H1 (cell line): ENCODE results near the gene APPL2. TPM values are rescaled to one million over a fixed set of nuclear protein-coding genes. Genes with fewer than 3 reads are reported as not detected.
A peak's percentile ranks its signal among the peaks of the same experiment; 100 is the strongest.

Experiments used
- CTCF ChIA-PET: fragments of 300-600 bp; sonication (Branson Sonifier 250); formaldehyde crosslinking; loops from one replicate; lab custom pipeline; 2021; ENCODE audit not compliant: partially characterized antibody; lab: Charles Lee
- POLR2A ChIA-PET: fragments of 300-600 bp; sonication (Branson Sonifier 250); formaldehyde crosslinking; loops from one replicate; lab custom pipeline; 2021; ENCODE audit warnings: inconsistent platforms; ENCODE audit not compliant: partially characterized antibody; lab: Charles Lee
- DNase-seq, 2 experiments: peaks; one replicate each; pipeline versions ENCODE4 v3.0.0 to v3.0.0-alpha.2; 2010 to 2022; ENCODE audit warnings: low spot score in 2 of 2, low read depth in 1 of 2, mixed read lengths in 1 of 2
- FAIRE-seq: peaks from 2 replicates; lab custom pipeline; 2011; peaks lifted over from hg19 to GRCh38; lab: Jason Lieb, UNC
- H2AFZ ChIP-seq: 2 replicates; pipeline ENCODE4 v1.8.1; 2012; ENCODE audit warnings: low read length, inconsistent platforms
- H2AK5ac ChIP-seq: 2 replicates; pipeline ENCODE4 v1.6.1; 2013; ENCODE audit warnings: low read depth, low read length
- H2BK120ac ChIP-seq: replicated peaks from 2 replicates; pipeline ENCODE3; 2013; ENCODE audit warnings: low read depth, low read length, inconsistent platforms
- H2BK12ac ChIP-seq: 2 replicates; pipeline ENCODE4 v1.6.1; 2013; ENCODE audit warnings: low read depth, low read length
- H2BK15ac ChIP-seq: 2 replicates; pipeline ENCODE4 v1.6.1; 2013; ENCODE audit warnings: low read length
- H2BK20ac ChIP-seq: 2 replicates; pipeline ENCODE4 v1.6.1; 2013; ENCODE audit warnings: low read length
- H2BK5ac ChIP-seq: 2 replicates; pipeline ENCODE4 v1.6.1; 2013; ENCODE audit warnings: low read depth, low read length
- H3K14ac ChIP-seq: 2 replicates; pipeline ENCODE4 v1.6.1; 2013; ENCODE audit warnings: inconsistent platforms; ENCODE audit not compliant: insufficient read length
- H3K18ac ChIP-seq: 2 replicates; pipeline ENCODE4 v1.6.1; 2013; ENCODE audit warnings: low read length; ENCODE audit errors: extremely low read depth
- H3K23ac ChIP-seq: 2 replicates; pipeline ENCODE4 v1.6.1; 2013; ENCODE audit warnings: inconsistent platforms; ENCODE audit not compliant: insufficient read length
- H3K23me2 ChIP-seq: 2 replicates; pipeline ENCODE4 v1.6.1; 2013; ENCODE audit warnings: low read depth, low read length
- H3K27ac ChIP-seq: 2 replicates; pipeline ENCODE4 v1.6.1; 2011; ENCODE audit warnings: low read depth, low read length, inconsistent platforms
- H3K27me3 ChIP-seq, 4 experiments: replicated peaks in 1 of 4; 1 replicate in 1 of 4; 2 replicates in 3 of 4; pipeline versions ENCODE4 v1.6.1 to v1.8.1; 2011 to 2013; ENCODE audit warnings: low read length in 3 of 4, mild to moderate bottlenecking in 3 of 4, inconsistent platforms in 2 of 4, mixed read lengths in 2 of 4, moderate library complexity in 1 of 4; ENCODE audit not compliant: control insufficient read depth in 3 of 4, insufficient read depth in 3 of 4; ENCODE audit errors: extremely low read depth in 1 of 4
- H3K36me3 ChIP-seq, 4 experiments: 2 replicates each; pipeline versions ENCODE4 v1.6.1 to v1.8.1; 2011 to 2013; ENCODE audit warnings: mild to moderate bottlenecking in 4 of 4, low read length in 3 of 4, moderate library complexity in 2 of 4, control low read depth in 1 of 4, inconsistent platforms in 1 of 4; ENCODE audit not compliant: insufficient read depth in 4 of 4, control insufficient read depth in 2 of 4
- H3K4ac ChIP-seq: replicated peaks from 2 replicates; pipeline ENCODE3; 2013; ENCODE audit warnings: low read length, low read depth, mixed read lengths, inconsistent platforms; ENCODE audit not compliant: insufficient read length
- H3K4me1 ChIP-seq, 4 experiments: replicated peaks in 1 of 4; 1 replicate in 1 of 4; 2 replicates in 3 of 4; pipeline versions ENCODE4 v1.6.1 to v1.8.1; 2011 to 2013; ENCODE audit warnings: low read length in 3 of 4, inconsistent platforms in 2 of 4, mixed read lengths in 1 of 4; ENCODE audit not compliant: insufficient read depth in 4 of 4, control insufficient read depth in 3 of 4
- H3K4me2 ChIP-seq, 2 experiments: 2 replicates each; pipeline versions ENCODE4 v1.6.1 to v1.8.1; 2011 to 2013; ENCODE audit warnings: low read depth in 2 of 2, low read length in 2 of 2, control low read depth in 1 of 2, inconsistent platforms in 1 of 2, mild to moderate bottlenecking in 1 of 2; ENCODE audit not compliant: insufficient read depth in 1 of 2
- H3K4me3 ChIP-seq, 4 experiments: fragments of 200-600, 300-600 bp in 1 of 4; sonication (generic), shearing (Covaris generic), sonication (Bioruptor Twin) in 1 of 4; 2 replicates each; pipeline versions ENCODE4 v1.5.1 to v1.8.1; 2011 to 2016; ENCODE audit warnings: low read length in 4 of 4, low read depth in 3 of 4, control low read depth in 2 of 4, inconsistent platforms in 2 of 4, mild to moderate bottlenecking in 2 of 4, mixed read lengths in 1 of 4, moderate library complexity in 1 of 4; ENCODE audit not compliant: insufficient read depth in 2 of 4; ENCODE audit errors: extremely low read depth in 1 of 4
- H3K56ac ChIP-seq: replicated peaks from 2 replicates; pipeline ENCODE3; 2013; ENCODE audit warnings: low read depth, mild to moderate bottlenecking, mixed read lengths, low read length, inconsistent platforms; ENCODE audit not compliant: insufficient read length
- H3K79me1 ChIP-seq: 2 replicates; pipeline ENCODE4 v1.6.1; 2013; ENCODE audit warnings: low read depth, low read length, control low read depth
- H3K79me2 ChIP-seq, 2 experiments: 2 replicates each; pipeline versions ENCODE4 v1.6.1 to v1.8.1; 2012 to 2013; ENCODE audit warnings: low read length in 2 of 2, mild to moderate bottlenecking in 2 of 2, inconsistent platforms in 1 of 2; ENCODE audit not compliant: insufficient read depth in 2 of 2, control insufficient read depth in 1 of 2
- H3K9ac ChIP-seq, 4 experiments: replicated peaks in 1 of 4; 1 replicate in 1 of 4; 2 replicates in 3 of 4; pipeline versions ENCODE4 v1.6.1 to v1.8.1; 2011 to 2013; ENCODE audit warnings: low read depth in 3 of 4, low read length in 3 of 4, control low read depth in 2 of 4, mild to moderate bottlenecking in 2 of 4, moderate library complexity in 2 of 4, inconsistent platforms in 1 of 4; ENCODE audit errors: extremely low read depth in 1 of 4
- H3K9me3 ChIP-seq, 2 experiments: 2 replicates each; pipeline versions ENCODE4 v1.6.1 to v1.8.1; 2012 to 2013; ENCODE audit warnings: mild to moderate bottlenecking in 2 of 2, moderate library complexity in 2 of 2, control low read depth in 1 of 2, inconsistent platforms in 1 of 2, low read depth in 1 of 2, low read length in 1 of 2, mixed read lengths in 1 of 2; ENCODE audit not compliant: insufficient read depth in 2 of 2
- H4K20me1 ChIP-seq, 2 experiments: replicated peaks in 1 of 2; 2 replicates each; pipeline versions ENCODE3 to v1.8.1; 2011 to 2013; ENCODE audit warnings: inconsistent platforms in 2 of 2, low read length in 2 of 2, mild to moderate bottlenecking in 1 of 2; ENCODE audit not compliant: insufficient read depth in 2 of 2, control insufficient read depth in 1 of 2
- H4K5ac ChIP-seq: 2 replicates; pipeline ENCODE4 v1.6.1; 2013; ENCODE audit warnings: low read length, low read depth, mixed read lengths, inconsistent platforms; ENCODE audit not compliant: insufficient read length
- H4K8ac ChIP-seq: 2 replicates; pipeline ENCODE4 v1.8.0; 2013; ENCODE audit warnings: mild to moderate bottlenecking, moderate library complexity, low read length, inconsistent platforms; ENCODE audit not compliant: insufficient read depth; ENCODE audit errors: extremely low read depth
- H4K91ac ChIP-seq: replicated peaks from 2 replicates; pipeline ENCODE3; 2013; ENCODE audit warnings: low read length, mixed read lengths, inconsistent platforms; ENCODE audit not compliant: insufficient read length
- EZH2 ChIP-seq: fragments of 200-600 bp; sonication (generic); IDR thresholded peaks from 2 replicates; pipeline ENCODE4 v1.7.1; 2012; ENCODE audit warnings: low read depth, mild to moderate bottlenecking, moderate library complexity, low read length, inconsistent platforms; ENCODE audit not compliant: severe bottlenecking
- KDM1A ChIP-seq: fragments of 200-600, 300-600 bp; sonication (generic); IDR thresholded peaks from 2 replicates; pipeline ENCODE4 v1.7.1; 2016; ENCODE audit warnings: mild to moderate bottlenecking, low read length, borderline replicate concordance
- NRF1 ChIP-seq: IDR thresholded peaks from 2 replicates; pipeline ENCODE4 v1.6.1; 2011; ENCODE audit warnings: mild to moderate bottlenecking, low read depth, low read length, improper control_type of control experiment
- PHF8 ChIP-seq: fragments of 200-600 bp; sonication (generic); conservative IDR thresholded peaks from 2 replicates; pipeline ENCODE4 v1.7.1; 2012; ENCODE audit warnings: low read depth, mild to moderate bottlenecking, inconsistent platforms, low read length, moderate library complexity
- RAD21 ChIP-seq, 2 experiments: IDR thresholded peaks in 1 of 2; conservative IDR thresholded peaks in 1 of 2; 2 replicates each; pipeline ENCODE4 v1.6.1; 2011; ENCODE audit warnings: low read depth in 2 of 2, low read length in 2 of 2, improper control_type of control experiment in 1 of 2, inconsistent platforms in 1 of 2, mild to moderate bottlenecking in 1 of 2, moderate library complexity in 1 of 2
- SAP30 ChIP-seq: fragments of 300-600 bp; sonication (generic); IDR thresholded peaks from 2 replicates; pipeline ENCODE4 v1.7.1; 2012; ENCODE audit warnings: low read length, moderate library complexity, mild to moderate bottlenecking, inconsistent platforms; ENCODE audit not compliant: insufficient read depth, insufficient replicate concordance
- SP1 ChIP-seq: IDR thresholded peaks from 2 replicates; pipeline ENCODE4 v1.6.1; 2011; ENCODE audit warnings: low read depth, low read length
- TAF1 ChIP-seq: IDR thresholded peaks from 2 replicates; pipeline ENCODE4 v1.6.1; 2011; ENCODE audit warnings: mild to moderate bottlenecking, low read depth, low read length
- TEAD4 ChIP-seq: IDR thresholded peaks from 2 replicates; pipeline ENCODE4 v1.6.1; 2012; ENCODE audit warnings: low read depth, low read length, inconsistent platforms, mixed read lengths
- WGBS, 2 experiments: shearing (Covaris generic) in 1 of 2; methylation state at CpG; one replicate each; pipeline versions ENCODE4 v1.1.6 to v1.1.7; 2013 to 2015; ENCODE audit warnings: low lambda C conversion rate in 2 of 2, mixed read lengths in 2 of 2, inconsistent platforms in 1 of 2, low coverage in 1 of 2, missing lambda C conversion rate in 1 of 2; ENCODE audit not compliant: insufficient replicate concordance in 2 of 2, insufficient coverage in 1 of 2, insufficient read length in 1 of 2; ENCODE audit errors: extremely low coverage in 1 of 2, missing lambda C conversion rate in 1 of 2; 5-methylcytosine and 5-hydroxymethylcytosine counted together
- polyA plus RNA-seq, 7 experiments: library from polyadenylated mRNA; depleted of rRNA in 3 of 7; stranded (reverse) in 5 of 7; unstranded in 2 of 7; fragments of >200 nt in 5 of 7; fragments of 200-250 nt in 2 of 7; gene quantifications; 1 replicate in 5 of 7; 2 replicates in 1 of 7; 4 replicates in 1 of 7; pipeline versions ENCODE4 v1.2.1 to v1.2.3, GENCODE V29; 2011 to 2013; ENCODE audit warnings: missing spikeins in 2 of 7, mixed read lengths in 2 of 7
- total RNA-seq: library from RNA; stranded (reverse); fragmentation: NEBNext Ultra II Directional; extraction: Animal tissue kit (Norgen Biotek cat#: 25700); gene quantifications from 2 replicates; pipeline ENCODE4 v1.2.1, GENCODE V29; 2021
- TF ChIP-seq, protein P1 (sequence below): IDR thresholded peaks from 2 replicates; pipeline ENCODE4 v1.6.1; 2011; ENCODE audit warnings: low read depth, mild to moderate bottlenecking, low read length; ENCODE audit not compliant: insufficient read depth

The APPL2 gene
- total and polyA plus RNA-seq, 2 of the 8 experiments (the other 6 are each of a cell fraction or from before 2014, with no cell fraction given), result 8.9 to 22.9 TPM

DNA sequence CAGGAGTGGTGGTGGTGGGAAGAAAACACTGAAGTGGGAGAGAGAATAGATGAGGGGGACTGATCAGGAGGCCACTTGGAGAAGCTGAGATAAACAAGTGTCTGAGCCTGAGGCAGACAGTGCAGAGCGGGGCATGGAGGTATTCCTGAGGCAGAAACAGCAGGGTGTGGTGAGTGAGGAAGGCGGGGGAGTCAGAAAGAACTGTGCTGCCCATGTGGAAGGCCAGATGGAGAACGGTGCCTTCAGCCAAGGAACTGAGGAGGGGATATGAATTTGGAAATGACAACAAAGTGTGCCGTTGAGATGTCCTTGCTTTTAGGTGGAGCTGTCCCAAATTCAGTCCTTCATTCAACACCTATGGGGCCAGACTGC is 13.7 kb downstream of the APPL2 start:
- no peak overlapping the region for H3K56ac ChIP-seq
- H3K9me3 ChIP-seq, result no peaks in the 10 kb centered on the region
- ChIA-PET POLR2A (interaction anchor here (1.0 to 1.3 kb wide), 2 partner anchors 14 to 155 kb away, joined by 3 to 6 read pairs; partner anchors contain the start of gene APPL2), CTCF (no interaction called here)
- no peaks in the 10 kb centered on the region for H3K79me2 ChIP-seq
- H4K5ac ChIP-seq, result no peak overlapping the region
- peaks cover 0 to 4% (median 0%) of the 10 kb centered on the region in 4 experiments; a peak in 5 of 8 replicates for H3K36me3 ChIP-seq
- TF ChIP-seq SAP30 (no peak), SP1 (no peak), TEAD4 (no peak), RAD21 (IDR thresholded peaks at IDR 0.05 in 1 of 2, conservative IDR thresholded peaks at IDR 0.05 in 1 of 2; ENCODE audit: low read depth in 2 of 2, low read length in 2 of 2) (no peak), TAF1 (no peak), EZH2 (no peak), PHF8 (no peak), KDM1A (no peak), NRF1 (no peak)
- TF ChIP-seq, protein P1, sequence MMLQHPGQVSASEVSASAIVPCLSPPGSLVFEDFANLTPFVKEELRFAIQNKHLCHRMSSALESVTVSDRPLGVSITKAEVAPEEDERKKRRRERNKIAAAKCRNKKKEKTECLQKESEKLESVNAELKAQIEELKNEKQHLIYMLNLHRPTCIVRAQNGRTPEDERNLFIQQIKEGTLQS, result no peak
- no peak overlapping the region for H2BK120ac ChIP-seq
- H4K91ac ChIP-seq, result no peak overlapping the region
- no peaks in the 10 kb centered on the region for H3K27me3 ChIP-seq
- no peaks in the 10 kb centered on the region for H4K20me1 ChIP-seq
- no peak overlapping the region for H4K8ac ChIP-seq
- no peak overlapping the region for H2BK20ac ChIP-seq
- no peak overlapping the region for H3K4me3 ChIP-seq
- DNase-seq (no peak), FAIRE-seq (no peak)
- no peak overlapping the region for H3K18ac ChIP-seq
- H3K14ac ChIP-seq, result no peak overlapping the region
- H3K79me1 ChIP-seq, result no peaks in the 10 kb centered on the region; the same call in 1 of the 2 replicates
- H3K9ac ChIP-seq, result no peak overlapping the region
- H3K27ac ChIP-seq, result 0 out of 2 replicates have a peak overlapping the region, but pooled peaks have one; percentile 13
- 0 out of 7 replicates have a peak, but pooled peaks cover 0 to 5% (median 0%) of the 10 kb centered on the region in 4 experiments for H3K4me1 ChIP-seq
- no peak overlapping the region for H3K4me2 ChIP-seq
- 77% methylated on average over 4 of the region's 4 CpGs; no CpG with 5 or more reads in 1 of the 2 experiments for WGBS, 2 experiments
- no peaks in the 10 kb centered on the region for H3K23me2 ChIP-seq
- no peak overlapping the region for H3K4ac ChIP-seq
- no peak overlapping the region for H2BK12ac ChIP-seq
- H2BK5ac ChIP-seq, result no peak overlapping the region
- H2AK5ac ChIP-seq, result no peak overlapping the region
- H2BK15ac ChIP-seq, result no peak overlapping the region
- no peak overlapping the region for H2AFZ ChIP-seq
- no peak overlapping the region for H3K23ac ChIP-seq
